H9 (cell line): ENCODE measurements around the gene NUBPL. TPM values are rescaled to one million over a fixed set of nuclear protein-coding genes. Genes with fewer than 3 reads are reported as not detected.

ENCODE experiments used
- DNase-seq: peaks from one replicate; pipeline ENCODE4 v3.0.0-alpha.2; 2017
- H2AFZ ChIP-seq: one replicate; pipeline ENCODE4 v1.6.1; 2013; ENCODE audit warnings: mild to moderate bottlenecking, low read length, control low read depth, moderate library complexity
- H2AK5ac ChIP-seq: 2 replicates; pipeline ENCODE4 v1.6.1; 2013; ENCODE audit warnings: low read length, control low read depth, mixed read lengths; ENCODE audit not compliant: insufficient read length
- H2BK120ac ChIP-seq: one replicate; pipeline ENCODE4 v1.6.1; 2013; ENCODE audit warnings: low read depth, mild to moderate bottlenecking, low read length, control low read depth, inconsistent platforms; ENCODE audit not compliant: poor library complexity, severe bottlenecking
- H2BK12ac ChIP-seq: 2 replicates; pipeline ENCODE4 v1.6.1; 2013; ENCODE audit warnings: low read length, control low read depth, mixed read lengths, low read depth; ENCODE audit not compliant: insufficient read length
- H2BK15ac ChIP-seq: 2 replicates; pipeline ENCODE4 v1.6.1; 2013; ENCODE audit warnings: low read depth, low read length, control low read depth
- H2BK20ac ChIP-seq: one replicate; pipeline ENCODE4 v1.6.1; 2013; ENCODE audit warnings: low read depth, mild to moderate bottlenecking, low read length, control low read depth, inconsistent platforms; ENCODE audit not compliant: poor library complexity, severe bottlenecking
- H2BK5ac ChIP-seq: 2 replicates; pipeline ENCODE4 v1.6.1; 2013; ENCODE audit warnings: low read length, control low read depth, mixed read lengths; ENCODE audit not compliant: insufficient read length
- H3K14ac ChIP-seq: 2 replicates; pipeline ENCODE4 v1.6.1; 2013; ENCODE audit warnings: low read length, control low read depth; ENCODE audit not compliant: insufficient read depth
- H3K18ac ChIP-seq: 2 replicates; pipeline ENCODE4 v1.6.1; 2013; ENCODE audit warnings: low read depth, mild to moderate bottlenecking, mixed read lengths, low read length, control low read depth; ENCODE audit not compliant: insufficient read length
- H3K23ac ChIP-seq: 2 replicates; pipeline ENCODE4 v1.6.1; 2013; ENCODE audit warnings: low read length, control low read depth, mixed read lengths, low read depth; ENCODE audit not compliant: insufficient read length
- H3K23me2 ChIP-seq: 2 replicates; pipeline ENCODE4 v1.6.1; 2013; ENCODE audit warnings: low read depth, mild to moderate bottlenecking, mixed read lengths, low read length, control low read depth; ENCODE audit not compliant: insufficient read length, poor library complexity, severe bottlenecking
- H3K27ac ChIP-seq: 2 replicates; pipeline ENCODE4 v1.5.1; 2013; ENCODE audit warnings: low read length, control low read depth, mixed read lengths, low read depth; ENCODE audit not compliant: insufficient read length
- H3K27me3 ChIP-seq: 2 replicates; pipeline ENCODE4 v1.6.1; 2013; ENCODE audit warnings: low read length, control low read depth, inconsistent platforms; ENCODE audit not compliant: insufficient read depth
- H3K4ac ChIP-seq: 2 replicates; pipeline ENCODE4 v1.6.1; 2013; ENCODE audit warnings: low read depth, mild to moderate bottlenecking, control low read depth, inconsistent platforms, low read length, moderate library complexity
- H3K4me1 ChIP-seq: 2 replicates; pipeline ENCODE4 v1.6.1; 2013; ENCODE audit warnings: low read length, control low read depth, inconsistent platforms; ENCODE audit not compliant: insufficient read depth
- H3K4me2 ChIP-seq: 2 replicates; pipeline ENCODE4 v1.6.1; 2013; ENCODE audit warnings: low read length, control low read depth, mixed read lengths; ENCODE audit not compliant: insufficient read length, insufficient read depth
- H3K56ac ChIP-seq: 2 replicates; pipeline ENCODE4 v1.6.1; 2013; ENCODE audit warnings: low read depth, mild to moderate bottlenecking, mixed read lengths, low read length, control low read depth; ENCODE audit not compliant: insufficient read length
- H3K79me1 ChIP-seq: 2 replicates; pipeline ENCODE4 v1.6.1; 2013; ENCODE audit warnings: low read depth, mild to moderate bottlenecking, moderate library complexity, low read length, control low read depth, inconsistent platforms; ENCODE audit not compliant: insufficient read depth, poor library complexity, severe bottlenecking
- H3K79me2 ChIP-seq: 2 replicates; pipeline ENCODE4 v1.6.1; 2013; ENCODE audit warnings: low read length, control low read depth, inconsistent platforms; ENCODE audit not compliant: insufficient read depth
- H3K9ac ChIP-seq: 2 replicates; pipeline ENCODE4 v1.6.1; 2013; ENCODE audit warnings: low read length, control low read depth, mixed read lengths; ENCODE audit not compliant: insufficient read length; ENCODE audit errors: extremely low read depth
- H3K9me3 ChIP-seq: one replicate; pipeline ENCODE4 v1.6.1; 2013; ENCODE audit warnings: low read depth, low read length, inconsistent platforms; ENCODE audit not compliant: control insufficient read depth
- H3T11ph ChIP-seq: one replicate; pipeline ENCODE4 v1.6.1; 2013; ENCODE audit warnings: mild to moderate bottlenecking, low read length, control low read depth, inconsistent platforms
- H4K20me1 ChIP-seq: one replicate; pipeline ENCODE4 v1.6.1; 2013; ENCODE audit not compliant: control insufficient read depth, insufficient read length, insufficient read depth
- H4K5ac ChIP-seq: 2 replicates; pipeline ENCODE4 v1.6.1; 2013; ENCODE audit warnings: low read depth, mild to moderate bottlenecking, mixed read lengths, low read length, control low read depth; ENCODE audit not compliant: insufficient read length
- H4K8ac ChIP-seq: replicated peaks from 2 replicates; pipeline ENCODE4 v1.6.1; 2013; ENCODE audit warnings: low read length, control low read depth, mixed read lengths, low read depth; ENCODE audit not compliant: insufficient read length
- H4K91ac ChIP-seq: 2 replicates; pipeline ENCODE4 v1.6.1; 2013; ENCODE audit warnings: low read depth, mild to moderate bottlenecking, moderate library complexity, mixed read lengths, low read length, control low read depth; ENCODE audit not compliant: insufficient read length
- H3K27ac Mint-ChIP-seq, 3 experiments: 2 replicates in 2 of 3; 3 replicates in 1 of 3; pipeline ENCODE4 v1.8.0; 2020 to 2021; ENCODE audit warnings: mixed read lengths in 3 of 3, mild to moderate bottlenecking in 1 of 3, moderate library complexity in 1 of 3
- H3K27me3 Mint-ChIP-seq: 2 replicates; pipeline ENCODE4 v1.8.0; 2021; ENCODE audit warnings: low read depth, mild to moderate bottlenecking, moderate library complexity, mixed read lengths
- H3K36me3 Mint-ChIP-seq, 3 experiments: 2 replicates in 2 of 3; 3 replicates in 1 of 3; pipeline ENCODE4 v1.8.0; 2020 to 2021; ENCODE audit warnings: low read depth in 3 of 3, mixed read lengths in 3 of 3; ENCODE audit not compliant: insufficient read depth in 1 of 3
- H3K4me1 Mint-ChIP-seq, 2 experiments: 2 replicates each; pipeline ENCODE4 v1.8.0; 2020; ENCODE audit warnings: mixed read lengths in 2 of 2
- H3K4me3 Mint-ChIP-seq, 2 experiments: 2 replicates in 1 of 2; 3 replicates in 1 of 2; pipeline ENCODE4 v1.8.0; 2020 to 2021; ENCODE audit warnings: mild to moderate bottlenecking in 2 of 2, mixed read lengths in 2 of 2, moderate library complexity in 1 of 2
- H3K9me3 Mint-ChIP-seq, 2 experiments: 2 replicates in 1 of 2; 3 replicates in 1 of 2; pipeline ENCODE4 v1.8.0; 2020; ENCODE audit warnings: mild to moderate bottlenecking in 2 of 2, mixed read lengths in 2 of 2, moderate library complexity in 1 of 2
- WGBS: extraction: QIAGEN DNeasy Blood & Tissue Kit; methylation state at CpG from one replicate; pipeline ENCODE4 v1.1.7; 2013; ENCODE audit warnings: missing lambda C conversion rate, low lambda C conversion rate, mixed read lengths; ENCODE audit not compliant: insufficient read length; ENCODE audit errors: extremely low coverage; 5-methylcytosine and 5-hydroxymethylcytosine counted together
- total RNA-seq: library from RNA; stranded (reverse); gene quantifications from 2 replicates; pipeline ENCODE4 v1.2.1, GENCODE V29; 2021
- TF ChIP-seq, protein P1 (sequence below): fragments of 200-600 bp; sonication (generic); conservative IDR thresholded peaks from 3 replicates; pipeline ENCODE4 v1.8.0; 2021; ENCODE audit warnings: antibody characterized with exemption, mild to moderate bottlenecking

The NUBPL gene
- total RNA-seq, 1 experiment from 2014 or later: 14.8 TPM

DNA sequence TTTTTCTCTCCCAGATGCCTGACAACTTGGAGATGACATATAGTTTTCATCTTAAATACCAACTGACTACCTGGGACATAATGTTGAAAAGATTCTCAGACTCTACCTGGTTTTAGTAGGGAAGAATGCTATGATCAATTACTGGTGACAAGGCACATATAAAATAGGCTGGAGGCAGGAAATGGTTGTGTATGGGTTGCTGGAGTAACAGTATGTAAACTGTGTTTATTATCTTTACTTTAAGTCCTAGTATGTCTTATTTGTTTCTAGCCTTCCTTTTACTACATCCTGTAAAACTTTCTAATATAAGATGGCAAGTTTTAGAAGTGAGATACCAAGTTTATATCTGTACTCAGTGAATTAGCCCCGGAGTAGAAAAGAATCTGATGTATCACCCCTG lies 98.1 kb downstream of the NUBPL start:
- Histone ChIP-seq H3K27ac (no peak overlapping the region), H2BK12ac (no peak overlapping the region), H3K14ac (no peak overlapping the region), H3K79me1 (no peaks in the 10 kb centered on the region), H2BK15ac (no peak overlapping the region), H3K9ac (no peak overlapping the region), H3K4me2 (no peak overlapping the region), H4K8ac (no peak overlapping the region), H3T11ph (no peak overlapping the region), H4K5ac (no peak overlapping the region), H2AFZ (no peak overlapping the region), H3K27me3 (no peaks in the 10 kb centered on the region), H4K91ac (no peak overlapping the region), H3K56ac (no peak overlapping the region), H3K9me3 (no peaks in the 10 kb centered on the region), H2BK5ac (no peak overlapping the region), H3K23ac (no peak overlapping the region), H3K4ac (no peak overlapping the region), H2BK120ac (no peak overlapping the region), H2BK20ac (no peak overlapping the region), H2AK5ac (no peak overlapping the region), H3K23me2 (no peaks in the 10 kb centered on the region), H4K20me1 (no peaks in the 10 kb centered on the region), H3K18ac (no peak overlapping the region), H3K4me1 (no peaks in the 10 kb centered on the region), H3K79me2 (no peaks in the 10 kb centered on the region)
- DNase-seq: no peak
- H3K27ac Mint-ChIP-seq: no peak overlapping the region
- TF ChIP-seq, protein P1, sequence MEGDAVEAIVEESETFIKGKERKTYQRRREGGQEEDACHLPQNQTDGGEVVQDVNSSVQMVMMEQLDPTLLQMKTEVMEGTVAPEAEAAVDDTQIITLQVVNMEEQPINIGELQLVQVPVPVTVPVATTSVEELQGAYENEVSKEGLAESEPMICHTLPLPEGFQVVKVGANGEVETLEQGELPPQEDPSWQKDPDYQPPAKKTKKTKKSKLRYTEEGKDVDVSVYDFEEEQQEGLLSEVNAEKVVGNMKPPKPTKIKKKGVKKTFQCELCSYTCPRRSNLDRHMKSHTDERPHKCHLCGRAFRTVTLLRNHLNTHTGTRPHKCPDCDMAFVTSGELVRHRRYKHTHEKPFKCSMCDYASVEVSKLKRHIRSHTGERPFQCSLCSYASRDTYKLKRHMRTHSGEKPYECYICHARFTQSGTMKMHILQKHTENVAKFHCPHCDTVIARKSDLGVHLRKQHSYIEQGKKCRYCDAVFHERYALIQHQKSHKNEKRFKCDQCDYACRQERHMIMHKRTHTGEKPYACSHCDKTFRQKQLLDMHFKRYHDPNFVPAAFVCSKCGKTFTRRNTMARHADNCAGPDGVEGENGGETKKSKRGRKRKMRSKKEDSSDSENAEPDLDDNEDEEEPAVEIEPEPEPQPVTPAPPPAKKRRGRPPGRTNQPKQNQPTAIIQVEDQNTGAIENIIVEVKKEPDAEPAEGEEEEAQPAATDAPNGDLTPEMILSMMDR: no peak
- no peaks in the 10 kb centered on the region for H3K4me1 Mint-ChIP-seq
- H3K9me3 Mint-ChIP-seq: peaks cover 17 to 39% of the 10 kb centered on the region in 2 experiments
- H3K4me3 Mint-ChIP-seq: no peak overlapping the region
- WGBS: no CpG with 5 or more reads among the region's 1 CpG
- peaks cover 0 to 11% (median 5%) of the 10 kb centered on the region in 3 experiments; a peak in 5 of 7 replicates for H3K36me3 Mint-ChIP-seq
- H3K27me3 Mint-ChIP-seq: no peaks in the 10 kb centered on the region
